Progenitor cell of endocrine pancreas (in vitro differentiated cells): Measurements from ENCODE around the gene POT1. TPM values are rescaled to one million over a fixed set of nuclear protein-coding genes. Genes with fewer than 3 reads are reported as not detected.
"Not testable (repeated sequence)": the region's sequence is repeated elsewhere in the genome, so short reads cannot be mapped to it uniquely, and the experiment has no call there.

Experiments used
- DNase-seq: peaks from one replicate; pipeline ENCODE4 v3.0.0; 2021; ENCODE audit warnings: low spot score; ENCODE audit not compliant: unreplicated experiment
- H3K27ac Mint-ChIP-seq: 2 replicates; pipeline ENCODE4 v1.8.0; 2021; ENCODE audit warnings: mild to moderate bottlenecking, moderate library complexity, mixed read lengths
- H3K27me3 Mint-ChIP-seq: 2 replicates; pipeline ENCODE4 v1.8.0; 2021; ENCODE audit warnings: mixed read lengths
- H3K36me3 Mint-ChIP-seq: 2 replicates; pipeline ENCODE4 v1.8.0; 2022; ENCODE audit warnings: mixed read lengths; ENCODE audit not compliant: insufficient read depth
- H3K4me1 Mint-ChIP-seq: 2 replicates; pipeline ENCODE4 v1.8.0; 2021; ENCODE audit warnings: low read depth, mixed read lengths
- H3K4me3 Mint-ChIP-seq: 2 replicates; pipeline ENCODE4 v1.8.0; 2021; ENCODE audit warnings: low read depth, mild to moderate bottlenecking, moderate library complexity, mixed read lengths
- H3K9me3 Mint-ChIP-seq: 2 replicates; pipeline ENCODE4 v1.8.0; 2021; ENCODE audit warnings: low read depth, mixed read lengths
- long read RNA-seq: library from polyadenylated mRNA; unstranded; transcript quantifications from one replicate; pipeline ENCODE4 v2.0.0, GENCODE V29; 2020
- total RNA-seq: library from RNA; stranded (reverse); gene quantifications from 2 replicates; pipeline ENCODE4 v1.2.1, GENCODE V29; 2021
- TF ChIP-seq, protein P1 (sequence below): fragments of 200-600 bp; sonication (generic); IDR thresholded peaks from one replicate; pipeline ENCODE4 v1.5.0; 2021; ENCODE audit warnings: antibody characterized with exemption, mild to moderate bottlenecking; ENCODE audit not compliant: unreplicated experiment

POT1 gene, protein sequence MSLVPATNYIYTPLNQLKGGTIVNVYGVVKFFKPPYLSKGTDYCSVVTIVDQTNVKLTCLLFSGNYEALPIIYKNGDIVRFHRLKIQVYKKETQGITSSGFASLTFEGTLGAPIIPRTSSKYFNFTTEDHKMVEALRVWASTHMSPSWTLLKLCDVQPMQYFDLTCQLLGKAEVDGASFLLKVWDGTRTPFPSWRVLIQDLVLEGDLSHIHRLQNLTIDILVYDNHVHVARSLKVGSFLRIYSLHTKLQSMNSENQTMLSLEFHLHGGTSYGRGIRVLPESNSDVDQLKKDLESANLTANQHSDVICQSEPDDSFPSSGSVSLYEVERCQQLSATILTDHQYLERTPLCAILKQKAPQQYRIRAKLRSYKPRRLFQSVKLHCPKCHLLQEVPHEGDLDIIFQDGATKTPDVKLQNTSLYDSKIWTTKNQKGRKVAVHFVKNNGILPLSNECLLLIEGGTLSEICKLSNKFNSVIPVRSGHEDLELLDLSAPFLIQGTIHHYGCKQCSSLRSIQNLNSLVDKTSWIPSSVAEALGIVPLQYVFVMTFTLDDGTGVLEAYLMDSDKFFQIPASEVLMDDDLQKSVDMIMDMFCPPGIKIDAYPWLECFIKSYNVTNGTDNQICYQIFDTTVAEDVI
- total RNA-seq = 25.9 and 31.1 TPM in 2 replicates
- long read RNA-seq, full-length matches to known transcripts = 24 of 65 reads
- long read RNA-seq, partial matches to known transcripts = 17 of 65 reads
- long read RNA-seq, other reads (novel, unspliced or antisense) = 24 of 65 reads

DNA sequence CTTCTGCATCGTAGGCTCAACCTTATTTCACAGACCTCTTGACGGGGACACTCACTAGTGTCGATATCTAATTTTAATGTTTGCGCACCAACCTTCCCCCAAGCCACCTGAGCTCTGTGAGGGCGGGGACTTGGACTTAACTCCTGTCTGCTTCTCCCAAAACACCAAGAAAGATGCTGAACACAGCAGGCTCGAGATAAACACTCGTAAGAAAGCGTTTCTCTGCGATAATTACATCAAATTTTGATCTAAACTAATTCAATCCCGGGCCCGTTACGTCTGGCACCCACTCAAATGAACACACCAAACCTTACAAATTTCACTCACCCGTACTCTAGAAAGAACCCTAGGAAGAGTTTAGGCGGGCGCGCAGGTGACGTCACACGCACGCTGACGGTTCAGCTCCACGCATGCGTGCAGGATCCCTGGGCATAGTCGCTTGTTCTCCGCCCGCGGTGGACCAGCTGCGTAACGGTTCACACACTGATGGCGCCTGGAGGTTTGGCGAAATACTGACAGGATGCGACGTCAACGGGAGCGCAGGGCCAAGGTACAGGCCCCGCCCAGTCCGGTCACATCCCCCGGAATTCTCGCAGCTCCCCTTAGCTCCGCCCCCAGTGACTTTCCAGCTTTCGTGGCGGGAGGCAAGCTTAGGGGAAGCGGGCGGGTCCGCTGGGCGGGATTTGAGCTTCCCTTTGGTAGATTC is at the start of gene POT1:
TSS of gene POT1 (minus strand) at position 359 of the 706 bp plus-strand sequence. CDS start 32,652 bp downstream, outside the sequence.
- TF ChIP-seq, protein P1, sequence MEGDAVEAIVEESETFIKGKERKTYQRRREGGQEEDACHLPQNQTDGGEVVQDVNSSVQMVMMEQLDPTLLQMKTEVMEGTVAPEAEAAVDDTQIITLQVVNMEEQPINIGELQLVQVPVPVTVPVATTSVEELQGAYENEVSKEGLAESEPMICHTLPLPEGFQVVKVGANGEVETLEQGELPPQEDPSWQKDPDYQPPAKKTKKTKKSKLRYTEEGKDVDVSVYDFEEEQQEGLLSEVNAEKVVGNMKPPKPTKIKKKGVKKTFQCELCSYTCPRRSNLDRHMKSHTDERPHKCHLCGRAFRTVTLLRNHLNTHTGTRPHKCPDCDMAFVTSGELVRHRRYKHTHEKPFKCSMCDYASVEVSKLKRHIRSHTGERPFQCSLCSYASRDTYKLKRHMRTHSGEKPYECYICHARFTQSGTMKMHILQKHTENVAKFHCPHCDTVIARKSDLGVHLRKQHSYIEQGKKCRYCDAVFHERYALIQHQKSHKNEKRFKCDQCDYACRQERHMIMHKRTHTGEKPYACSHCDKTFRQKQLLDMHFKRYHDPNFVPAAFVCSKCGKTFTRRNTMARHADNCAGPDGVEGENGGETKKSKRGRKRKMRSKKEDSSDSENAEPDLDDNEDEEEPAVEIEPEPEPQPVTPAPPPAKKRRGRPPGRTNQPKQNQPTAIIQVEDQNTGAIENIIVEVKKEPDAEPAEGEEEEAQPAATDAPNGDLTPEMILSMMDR = no peak
- DNase-seq = peak; percentile 94
- H3K9me3 Mint-ChIP-seq = no peaks in the 10 kb centered on the region
- no peaks in the 10 kb centered on the region for H3K27me3 Mint-ChIP-seq
- peak within 1 kb of the TSS; percentile 98 for H3K27ac Mint-ChIP-seq
- peaks cover 9% of the 10 kb centered on the region for H3K4me1 Mint-ChIP-seq
- no peaks in the 10 kb centered on the region for H3K36me3 Mint-ChIP-seq
- H3K4me3 Mint-ChIP-seq = peak within 1 kb of the TSS; percentile 97

DNA sequence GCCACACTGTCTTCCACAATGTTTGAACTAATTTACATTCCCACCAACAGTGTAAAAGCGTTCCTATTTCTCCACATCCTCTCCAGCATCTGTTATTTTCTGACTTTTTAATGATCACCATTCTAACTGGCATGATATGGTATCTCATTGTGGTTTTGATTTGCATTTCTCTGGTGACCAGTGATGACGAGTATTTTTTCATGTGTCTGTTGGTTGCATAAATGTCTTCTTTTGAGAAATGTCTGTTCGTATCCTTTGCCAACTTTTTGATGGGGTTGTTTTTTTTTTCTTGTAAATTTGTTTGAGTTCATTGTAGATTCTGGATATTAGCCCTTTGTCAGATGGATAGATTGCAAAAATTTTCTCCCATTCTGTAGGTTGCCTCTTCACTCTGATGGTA is 45.5 kb upstream of the POT1 start:
- H3K9me3 Mint-ChIP-seq, H3K36me3 Mint-ChIP-seq, H3K4me1 Mint-ChIP-seq, H3K4me3 Mint-ChIP-seq, H3K27ac Mint-ChIP-seq, DNase-seq, H3K27me3 Mint-ChIP-seq: not testable (repeated sequence)

DNA sequence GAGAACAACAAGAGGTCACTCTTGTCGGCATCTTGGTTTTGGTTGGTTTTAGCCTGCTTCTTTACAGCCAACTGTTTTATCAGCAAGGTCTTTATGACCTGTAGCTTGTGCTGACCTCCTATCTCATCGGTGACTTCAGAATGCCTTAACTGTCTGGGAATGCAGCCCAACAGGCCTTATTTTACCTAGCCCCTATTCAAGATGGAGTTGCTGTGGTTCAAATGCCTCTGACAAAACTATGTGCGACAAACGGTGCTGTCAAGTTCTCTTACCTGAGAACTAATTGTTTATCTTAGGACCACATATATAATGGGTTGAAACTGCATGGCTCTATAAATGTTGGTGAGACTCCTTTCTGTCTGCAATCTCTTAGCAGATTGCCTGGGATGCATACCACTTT is 35.9 kb upstream of the POT1 start:
- peaks cover 10% of the 10 kb centered on the region for H3K27me3 Mint-ChIP-seq
- TF ChIP-seq, protein P1 = no peak
- no peaks in the 10 kb centered on the region for H3K9me3 Mint-ChIP-seq
- no peaks in the 10 kb centered on the region for H3K36me3 Mint-ChIP-seq
- H3K4me3 Mint-ChIP-seq = no peak overlapping the region
- DNase-seq = no peak
- no peak overlapping the region for H3K27ac Mint-ChIP-seq
- H3K4me1 Mint-ChIP-seq = no peaks in the 10 kb centered on the region

DNA sequence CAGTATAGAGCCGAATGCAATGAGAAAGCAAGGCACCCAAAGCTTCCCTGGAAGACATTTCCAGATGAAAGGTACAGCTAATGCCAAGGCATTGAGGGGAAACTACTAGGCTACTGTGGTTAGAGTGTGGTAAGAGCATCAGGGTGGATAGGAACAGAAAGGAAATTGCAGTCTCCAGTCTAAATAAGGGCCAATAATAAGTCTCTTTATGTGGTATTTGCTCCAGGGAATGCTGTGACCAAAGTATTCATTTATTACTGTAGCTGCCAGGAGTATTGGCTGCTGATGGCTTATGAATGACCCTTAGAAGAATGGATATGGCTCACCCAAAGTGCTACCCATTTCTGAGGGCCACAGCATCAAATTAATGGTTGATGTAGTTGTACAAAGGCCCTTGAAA is 30.1 kb upstream of the POT1 start:
- Mint-ChIP-seq H3K27ac (no peak overlapping the region), H3K36me3 (peaks cover 6% of the 10 kb centered on the region), H3K4me1 (no peaks in the 10 kb centered on the region), H3K27me3 (peaks cover 20% of the 10 kb centered on the region), H3K4me3 (no peak overlapping the region), H3K9me3 (peaks cover 14% of the 10 kb centered on the region)
- TF ChIP-seq, protein P1 = no peak
- no peak for DNase-seq

DNA sequence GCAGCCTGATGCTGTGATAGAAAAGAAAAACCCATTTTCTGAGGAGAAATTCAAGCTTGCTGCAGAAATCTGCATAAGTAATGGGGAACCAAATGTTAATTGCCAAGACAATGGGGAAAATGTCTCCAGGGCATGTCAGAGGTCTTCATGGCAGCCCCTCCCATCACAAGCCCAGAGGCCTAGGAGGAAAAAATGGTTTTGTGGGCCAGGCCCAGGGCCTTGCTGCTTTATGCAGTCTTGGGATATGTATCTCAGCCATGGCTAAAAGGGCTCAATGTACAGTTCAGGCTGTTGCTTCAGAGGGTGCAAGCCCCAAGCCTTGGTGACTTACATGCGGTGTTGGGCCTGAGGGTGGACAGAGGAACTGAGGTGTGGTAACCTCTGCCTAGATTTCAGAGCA is 28.3 kb upstream of the POT1 start:
- H3K9me3 Mint-ChIP-seq = peaks cover 14% of the 10 kb centered on the region

DNA sequence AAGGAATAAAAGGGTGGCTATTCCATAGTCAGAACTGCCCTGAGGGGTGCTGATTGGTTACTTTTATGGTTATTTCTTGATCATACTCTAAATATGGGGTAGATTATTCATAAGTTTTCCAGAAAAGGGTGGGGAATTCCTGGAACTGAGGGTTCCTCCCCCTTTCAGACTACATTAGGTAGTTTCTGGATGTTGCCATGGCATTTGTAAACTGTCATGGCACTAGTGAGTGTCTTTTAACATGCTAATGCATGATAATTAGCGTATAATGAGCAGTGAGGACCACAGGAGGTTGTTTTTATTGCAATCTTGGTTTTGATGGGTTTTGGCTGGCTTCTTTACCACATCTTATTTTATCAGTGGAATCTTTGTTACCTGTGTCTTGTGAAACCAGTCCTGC is 26.5 kb upstream of the POT1 start:
- Mint-ChIP-seq H3K27ac (no peak overlapping the region), H3K9me3 (peaks cover 14% of the 10 kb centered on the region), H3K36me3 (peaks cover 6% of the 10 kb centered on the region), H3K4me3 (no peak overlapping the region), H3K4me1 (peaks cover 3% of the 10 kb centered on the region), H3K27me3 (peaks cover 43% of the 10 kb centered on the region)
- TF ChIP-seq, protein P1 = no peak
- no peak for DNase-seq

More for the DNA sequence above, 28.3 kb upstream of the POT1 start:
- not testable (repeated sequence) for H3K27ac Mint-ChIP-seq, H3K36me3 Mint-ChIP-seq, H3K4me1 Mint-ChIP-seq, H3K4me3 Mint-ChIP-seq, DNase-seq
- H3K27me3 Mint-ChIP-seq = peaks cover 34% of the 10 kb centered on the region
